OCI-LY1 (cell line): ENCODE measurements around the gene ZNF530.
A peak's percentile ranks its signal among the peaks of the same experiment; 100 is the strongest.

Source experiments
- EZH2 ChIP-seq: fragments of 200-600 bp; sonication (generic), shearing (Covaris generic); IDR thresholded peaks from 2 replicates; pipeline ENCODE4 v1.8.0; 2017; ENCODE audit warnings: borderline replicate concordance, mixed run types, mild to moderate bottlenecking, antibody characterized with exemption, low read length, moderate library complexity, mixed read lengths
- TF ChIP-seq, protein P1 (sequence below): fragments of 200-600 bp; sonication (generic), shearing (Covaris generic); IDR thresholded peaks from 2 replicates; pipeline ENCODE4 v1.5.1; 2017; ENCODE audit warnings: mild to moderate bottlenecking, antibody characterized with exemption, low read length, moderate library complexity, mixed read lengths

DNA sequence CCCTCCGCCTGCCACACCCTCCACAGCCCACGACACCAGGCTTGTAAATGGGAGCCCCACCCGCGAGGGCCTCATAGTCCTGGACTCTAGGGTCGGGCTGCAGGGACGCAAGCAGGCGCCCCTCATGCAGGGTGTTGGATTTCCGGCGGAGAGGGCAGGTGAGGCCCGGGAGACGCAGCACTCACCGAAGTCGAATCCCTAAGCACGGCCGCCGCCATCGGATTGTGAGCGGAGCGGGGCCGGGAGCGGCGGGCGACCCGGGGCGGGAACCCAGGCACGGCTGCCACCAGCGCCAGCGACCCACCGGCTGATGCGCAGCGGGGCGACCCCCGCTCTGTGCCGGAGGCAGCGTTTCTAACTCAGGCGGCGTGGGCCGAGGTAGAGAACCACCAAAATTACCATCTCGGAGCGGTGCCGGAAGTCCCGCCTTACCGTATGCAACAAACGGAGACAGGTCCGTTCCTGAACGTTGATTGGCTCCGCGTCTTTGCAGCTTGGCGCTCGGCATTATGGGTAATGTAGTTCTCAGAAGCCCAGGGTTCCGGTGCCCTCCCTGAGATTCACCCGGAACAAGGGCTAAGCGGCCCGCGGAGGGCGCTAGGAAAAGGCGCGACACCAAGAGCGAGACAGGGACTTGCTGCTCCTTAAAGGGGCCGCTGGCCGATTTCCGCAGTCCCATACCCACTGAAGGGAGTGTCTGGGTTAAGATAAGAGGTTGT is 21.0 kb upstream of the ZNF530 start, which contains the start of gene ZNF416:
- TF ChIP-seq, protein P1, sequence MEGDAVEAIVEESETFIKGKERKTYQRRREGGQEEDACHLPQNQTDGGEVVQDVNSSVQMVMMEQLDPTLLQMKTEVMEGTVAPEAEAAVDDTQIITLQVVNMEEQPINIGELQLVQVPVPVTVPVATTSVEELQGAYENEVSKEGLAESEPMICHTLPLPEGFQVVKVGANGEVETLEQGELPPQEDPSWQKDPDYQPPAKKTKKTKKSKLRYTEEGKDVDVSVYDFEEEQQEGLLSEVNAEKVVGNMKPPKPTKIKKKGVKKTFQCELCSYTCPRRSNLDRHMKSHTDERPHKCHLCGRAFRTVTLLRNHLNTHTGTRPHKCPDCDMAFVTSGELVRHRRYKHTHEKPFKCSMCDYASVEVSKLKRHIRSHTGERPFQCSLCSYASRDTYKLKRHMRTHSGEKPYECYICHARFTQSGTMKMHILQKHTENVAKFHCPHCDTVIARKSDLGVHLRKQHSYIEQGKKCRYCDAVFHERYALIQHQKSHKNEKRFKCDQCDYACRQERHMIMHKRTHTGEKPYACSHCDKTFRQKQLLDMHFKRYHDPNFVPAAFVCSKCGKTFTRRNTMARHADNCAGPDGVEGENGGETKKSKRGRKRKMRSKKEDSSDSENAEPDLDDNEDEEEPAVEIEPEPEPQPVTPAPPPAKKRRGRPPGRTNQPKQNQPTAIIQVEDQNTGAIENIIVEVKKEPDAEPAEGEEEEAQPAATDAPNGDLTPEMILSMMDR = peak; percentile 39; the same call in 1 of the 2 replicates
- TF ChIP-seq EZH2 = no peak
